Calu3 (cell line): ENCODE results near the gene SUZ12. TPM values are rescaled to one million over a fixed set of nuclear protein-coding genes. Genes with fewer than 3 reads are reported as not detected.
"Not testable (repeated sequence)": the region's sequence is repeated elsewhere in the genome, so short reads cannot be mapped to it uniquely, and the experiment has no call there.

Source experiments
- BruUV-seq: library from RNA; stranded (reverse); fragments of 400-500 nt; replicated peaks from 2 replicates; lab custom pipeline; 2021; lab: Mats Ljungman, UMichigan
- CTCF ChIA-PET: fragments of 300-600 bp; sonication (Branson Sonifier 250); formaldehyde crosslinking; loops from one replicate; lab custom pipeline; 2022; ENCODE audit warnings: antibody characterized with exemption; lab: Charles Lee
- DNase-seq: peaks from one replicate; pipeline ENCODE4 v3.0.0; 2022
- H3K27ac Mint-ChIP-seq: one replicate; pipeline ENCODE4 v1.8.0; 2022; ENCODE audit warnings: mixed read lengths; ENCODE audit not compliant: unreplicated experiment
- H3K27me3 Mint-ChIP-seq: one replicate; pipeline ENCODE4 v1.8.0; 2022; ENCODE audit warnings: mixed read lengths; ENCODE audit not compliant: unreplicated experiment
- H3K36me3 Mint-ChIP-seq: one replicate; pipeline ENCODE4 v1.8.0; 2022; ENCODE audit warnings: mild to moderate bottlenecking, moderate library complexity, mixed read lengths; ENCODE audit not compliant: insufficient read depth, unreplicated experiment
- H3K4me1 Mint-ChIP-seq: one replicate; pipeline ENCODE4 v1.8.0; 2022; ENCODE audit warnings: mild to moderate bottlenecking, low read depth, mixed read lengths; ENCODE audit not compliant: unreplicated experiment
- H3K4me3 Mint-ChIP-seq: one replicate; pipeline ENCODE4 v1.8.0; 2022; ENCODE audit warnings: mild to moderate bottlenecking, low read depth, moderate library complexity, mixed read lengths; ENCODE audit not compliant: unreplicated experiment
- H3K9me3 Mint-ChIP-seq: one replicate; pipeline ENCODE4 v1.8.0; 2022; ENCODE audit warnings: low read depth, mixed read lengths; ENCODE audit not compliant: unreplicated experiment
- CTCF ChIP-seq: fragments of 200-600 bp; IDR thresholded peaks from one replicate; pipeline ENCODE4 v1.8.0; 2022; ENCODE audit warnings: antibody characterized with exemption; ENCODE audit not compliant: unreplicated experiment
- intact Hi-C: fragments of 100-400 bp; cut with micrococcal nuclease; formaldehyde crosslinking; loops from one replicate; pipeline ENCODE4 v1.10.0; 2022; ENCODE audit not compliant: unreplicated experiment
- total RNA-seq: library from RNA; stranded (reverse); gene quantifications from 2 replicates; pipeline ENCODE4 v1.2.3, GENCODE V29; 2022

SUZ12 gene
- total RNA-seq, 1 experiment from 2014 or later, result 49.2 TPM

- no TSS peak for BruUV-seq
- CTCF ChIA-PET, result no interaction called here
- peaks cover 22% of the 10 kb centered on the region for H3K4me1 Mint-ChIP-seq
Measured at GRCh38 chr17:31919802-31920525, 16.8 kb upstream of the SUZ12 start.

GRCh38 chr17:31926100-31926729 is 10.6 kb upstream of the SUZ12 start:
- CTCF ChIA-PET, result interaction anchor here (0.5 kb wide), 1 partner anchor 1120 kb away, joined by 3 read pairs; no protein-coding TSS in a partner anchor
- TF ChIP-seq CTCF, result no peak
- no peak for DNase-seq
- no peaks in the 10 kb centered on the region for H3K9me3 Mint-ChIP-seq
- no peak overlapping the region for H3K27ac Mint-ChIP-seq
- intact Hi-C loops, result no loop called here
- H3K4me1 Mint-ChIP-seq, result no peaks in the 10 kb centered on the region
- BruUV-seq, result no TSS peak
- no peak overlapping the region for H3K4me3 Mint-ChIP-seq
- no peaks in the 10 kb centered on the region for H3K36me3 Mint-ChIP-seq
- H3K27me3 Mint-ChIP-seq, result no peaks in the 10 kb centered on the region

More at GRCh38 chr17:31919802-31920525, 16.8 kb upstream of the SUZ12 start:
- H3K36me3 Mint-ChIP-seq, result no peaks in the 10 kb centered on the region
- no peaks in the 10 kb centered on the region for H3K27me3 Mint-ChIP-seq
- no peak overlapping the region for H3K4me3 Mint-ChIP-seq
- H3K27ac Mint-ChIP-seq, result no peak overlapping the region
- H3K9me3 Mint-ChIP-seq, result no peaks in the 10 kb centered on the region
- DNase-seq, result no peak
- intact Hi-C loops, result no loop called here
- no peak for TF ChIP-seq CTCF

- TF ChIP-seq CTCF, result no peak
- no peaks in the 10 kb centered on the region for H3K27me3 Mint-ChIP-seq
- no TSS peak for BruUV-seq
Measured at GRCh38 chr17:31931756-31932155, 5.1 kb upstream of the SUZ12 start.

GRCh38 chr17:31935512-31935911 is 1.3 kb upstream of the SUZ12 start:
- CTCF ChIA-PET, result interaction anchor here (0.6 kb wide), 2 partner anchors 38 to 595 kb away, joined by 3 to 4 read pairs; no protein-coding TSS in a partner anchor
- no peak overlapping the region for H3K4me3 Mint-ChIP-seq

More at GRCh38 chr17:31931756-31932155, 5.1 kb upstream of the SUZ12 start:
- intact Hi-C loops, result no loop called here
- H3K4me3 Mint-ChIP-seq, result no peak overlapping the region
- H3K36me3 Mint-ChIP-seq, result peaks cover 9% of the 10 kb centered on the region
- no peak overlapping the region for H3K27ac Mint-ChIP-seq
- H3K9me3 Mint-ChIP-seq, result no peaks in the 10 kb centered on the region
- CTCF ChIA-PET, result interaction anchor here (0.5 kb wide), 1 partner anchor 18 kb away, joined by 3 read pairs; no protein-coding TSS in a partner anchor
- H3K4me1 Mint-ChIP-seq, result no peaks in the 10 kb centered on the region
- no peak for DNase-seq

GRCh38 chr17:31937926-31938641 is 1.3 kb downstream of the SUZ12 start:
- H3K4me1 Mint-ChIP-seq, H3K27me3 Mint-ChIP-seq, H3K27ac Mint-ChIP-seq, CTCF ChIA-PET, H3K9me3 Mint-ChIP-seq, DNase-seq, intact Hi-C loops: not testable (repeated sequence)
- Mint-ChIP-seq H3K36me3 (peaks cover 59% of the 10 kb centered on the region), H3K4me3 (peak overlapping the region; percentile 69)
- TSS peak; percentile 49 for BruUV-seq

More at GRCh38 chr17:31935512-31935911, 1.3 kb upstream of the SUZ12 start:
- Mint-ChIP-seq H3K27ac (no peak overlapping the region), H3K36me3 (peaks cover 33% of the 10 kb centered on the region), H3K27me3 (no peaks in the 10 kb centered on the region), H3K9me3 (no peaks in the 10 kb centered on the region), H3K4me1 (no peaks in the 10 kb centered on the region)
- DNase-seq, result no peak
- no peak for TF ChIP-seq CTCF
- no TSS peak for BruUV-seq
- intact Hi-C loops, result no loop called here

GRCh38 chr17:31941916-31942315 is 5.1 kb downstream of the SUZ12 start:
- H3K36me3 Mint-ChIP-seq, result peaks cover 65% of the 10 kb centered on the region
- CTCF ChIA-PET, result not testable (repeated sequence)

More at GRCh38 chr17:31941916-31942315, 5.1 kb downstream of the SUZ12 start:
- H3K4me3 Mint-ChIP-seq, H3K27ac Mint-ChIP-seq, DNase-seq, intact Hi-C loops, H3K27me3 Mint-ChIP-seq, H3K9me3 Mint-ChIP-seq, H3K4me1 Mint-ChIP-seq, BruUV-seq: not testable (repeated sequence)
